AG04450 (cell line): ENCODE results near the gene ANKRD52. TPM values are rescaled to one million over a fixed set of nuclear protein-coding genes. Genes with fewer than 3 reads are reported as not detected.

ENCODE experiments used
- CTCF ChIA-PET: fragments of 300-600, 350-600 bp; formaldehyde crosslinking; extraction: SDS; loops from one replicate; lab custom pipeline; 2022; ENCODE audit warnings: antibody characterized with exemption, inconsistent platforms; lab: Charles Lee
- POLR2A ChIA-PET: fragments of 350-600 bp; formaldehyde crosslinking; extraction: SDS; loops from one replicate; lab custom pipeline; 2021; ENCODE audit warnings: antibody characterized with exemption, inconsistent platforms; lab: Yijun Ruan, JAX
- DNase-seq: peaks from one replicate; pipeline ENCODE4 v3.0.0-alpha.2; 2011; ENCODE audit warnings: low read depth, low spot score
- H3K27ac ChIP-seq: one replicate; pipeline ENCODE4 v1.5.1; 2012; ENCODE audit warnings: low read depth, low read length, control low read depth
- H3K27me3 ChIP-seq: one replicate; pipeline ENCODE4 v1.6.0; 2012; ENCODE audit warnings: low read length; ENCODE audit not compliant: control insufficient read depth, insufficient read depth
- H3K4me3 ChIP-seq: 2 replicates; pipeline ENCODE4 v1.5.1; 2011; ENCODE audit warnings: mild to moderate bottlenecking, low read depth, low read length, control low read depth
- H3K9me3 ChIP-seq: 2 replicates; pipeline ENCODE4 v1.5.1; 2012; ENCODE audit warnings: low read length; ENCODE audit not compliant: control insufficient read depth, insufficient read depth
- polyA plus RNA-seq: library from polyadenylated mRNA; depleted of rRNA; stranded (reverse); fragments of >200 nt; gene quantifications from 2 replicates; pipeline ENCODE4 v1.2.3, GENCODE V29; 2011; rRNA removed
- TF ChIP-seq, protein P1 (sequence below): IDR thresholded peaks from 2 replicates; pipeline ENCODE4 v1.5.1; 2011; ENCODE audit warnings: low read depth, low read length, control low read depth, inconsistent platforms

The ANKRD52 gene
- polyA plus RNA-seq, 1 experiment, result 16.0 TPM

DNA sequence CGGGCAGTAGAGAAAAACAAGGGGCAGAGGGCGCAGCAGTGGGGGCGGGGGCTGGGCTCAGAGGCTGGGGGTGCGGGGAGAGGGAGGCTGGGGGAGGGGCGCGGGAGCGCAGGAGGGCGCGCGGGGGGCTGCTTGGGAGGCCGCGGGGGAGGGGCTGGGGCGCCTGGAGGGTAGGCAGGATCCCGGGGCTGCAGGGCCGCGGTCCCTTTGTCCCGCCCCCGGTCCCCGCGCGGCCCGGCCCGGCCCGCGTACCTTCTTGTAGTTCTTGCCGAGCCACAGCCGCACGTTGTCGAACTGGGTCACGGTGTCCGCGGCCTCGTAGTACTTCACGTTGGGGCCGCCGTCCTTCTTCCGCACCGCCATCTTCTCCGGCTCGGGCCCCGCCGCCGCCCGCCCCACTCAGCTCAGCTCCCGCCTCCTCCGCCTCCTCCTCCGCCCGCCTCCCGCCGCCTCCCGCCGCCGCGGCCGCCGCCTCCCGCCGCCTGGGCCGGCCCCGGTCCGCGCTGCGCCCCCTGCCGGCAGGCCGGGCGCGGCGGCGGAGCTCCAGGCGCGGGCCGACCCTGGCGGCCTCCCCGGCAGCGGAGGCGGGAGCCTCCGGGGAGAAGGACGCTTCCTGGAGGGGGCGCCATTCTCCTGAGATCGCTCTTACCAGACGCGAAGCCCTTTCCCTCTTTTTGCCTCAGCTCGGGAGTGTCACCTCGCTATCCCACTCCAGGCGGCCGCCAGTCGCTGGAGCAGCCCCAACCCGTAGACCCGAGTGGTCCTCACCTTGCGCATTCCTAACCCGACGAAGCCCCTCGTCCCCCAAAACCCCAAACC lies 68.9 kb downstream of the ANKRD52 start, which contains the start of gene SMARCC2:
TSS of gene SMARCC2 (minus strand) at position 385 of the 819 bp plus-strand sequence. CDS start at position 363, 22 bp downstream.
- Histone ChIP-seq H3K4me3 (peak within 1 kb of the TSS; percentile 88), H3K27me3 (no peaks in the 10 kb centered on the region), H3K9me3 (no peaks in the 10 kb centered on the region), H3K27ac (peak within 1 kb of the TSS; percentile 83)
- TF ChIP-seq, protein P1, sequence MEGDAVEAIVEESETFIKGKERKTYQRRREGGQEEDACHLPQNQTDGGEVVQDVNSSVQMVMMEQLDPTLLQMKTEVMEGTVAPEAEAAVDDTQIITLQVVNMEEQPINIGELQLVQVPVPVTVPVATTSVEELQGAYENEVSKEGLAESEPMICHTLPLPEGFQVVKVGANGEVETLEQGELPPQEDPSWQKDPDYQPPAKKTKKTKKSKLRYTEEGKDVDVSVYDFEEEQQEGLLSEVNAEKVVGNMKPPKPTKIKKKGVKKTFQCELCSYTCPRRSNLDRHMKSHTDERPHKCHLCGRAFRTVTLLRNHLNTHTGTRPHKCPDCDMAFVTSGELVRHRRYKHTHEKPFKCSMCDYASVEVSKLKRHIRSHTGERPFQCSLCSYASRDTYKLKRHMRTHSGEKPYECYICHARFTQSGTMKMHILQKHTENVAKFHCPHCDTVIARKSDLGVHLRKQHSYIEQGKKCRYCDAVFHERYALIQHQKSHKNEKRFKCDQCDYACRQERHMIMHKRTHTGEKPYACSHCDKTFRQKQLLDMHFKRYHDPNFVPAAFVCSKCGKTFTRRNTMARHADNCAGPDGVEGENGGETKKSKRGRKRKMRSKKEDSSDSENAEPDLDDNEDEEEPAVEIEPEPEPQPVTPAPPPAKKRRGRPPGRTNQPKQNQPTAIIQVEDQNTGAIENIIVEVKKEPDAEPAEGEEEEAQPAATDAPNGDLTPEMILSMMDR, result peak; percentile 66
- ChIA-PET POLR2A (interaction anchor here (0.6 to 3.3 kb wide), 19 partner anchors 13 to 499 kb away, joined by 3 to 30 read pairs (median 4); partner anchors contain the start of genes CNPY2, ESYT1, MYL6 and PA2G4), CTCF (interaction anchor here (0.5 to 6.2 kb wide), 47 partner anchors 9 to 451 kb away, joined by 3 to 96 read pairs (median 5); partner anchors contain the start of genes COQ10A, ESYT1, MYL6 and RNF41)
- DNase-seq, result peak; percentile 65

DNA sequence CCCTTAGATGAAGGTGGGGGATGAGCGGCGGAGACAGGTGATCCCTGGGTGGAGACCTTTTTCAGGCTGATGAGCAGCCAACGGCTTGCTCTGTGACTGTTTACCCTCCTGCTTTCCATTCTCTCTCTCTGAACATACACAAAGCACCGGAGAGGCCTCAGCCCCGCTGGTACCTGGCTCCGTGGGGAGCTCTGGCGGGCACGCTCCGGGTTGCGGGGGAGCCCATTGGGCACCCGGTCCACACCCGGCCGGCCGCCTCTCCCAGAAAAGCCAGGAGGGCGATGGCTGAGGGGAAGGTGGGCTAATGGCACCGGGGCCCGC lies 69.4 kb downstream of the ANKRD52 start:
- H3K27ac ChIP-seq, result peak overlapping the region; percentile 31
- CTCF ChIA-PET, result interaction anchor here (0.7 to 6.2 kb wide), 23 partner anchors 8 to 138 kb away, joined by 3 to 96 read pairs (median 7); partner anchors contain the start of genes COQ10A, ESYT1, MYL6 and RNF41
- TF ChIP-seq, protein P1, result no peak
- no peaks in the 10 kb centered on the region for H3K9me3 ChIP-seq
- peak overlapping the region; percentile 79 for H3K4me3 ChIP-seq
- POLR2A ChIA-PET, result interaction anchor here (0.6 to 3.3 kb wide), 8 partner anchors 12 to 171 kb away, joined by 3 to 30 read pairs (median 4); partner anchors contain the start of genes PA2G4, RNF41, RPL41 and STAT2
- H3K27me3 ChIP-seq, result no peaks in the 10 kb centered on the region
- DNase-seq, result no peak

DNA sequence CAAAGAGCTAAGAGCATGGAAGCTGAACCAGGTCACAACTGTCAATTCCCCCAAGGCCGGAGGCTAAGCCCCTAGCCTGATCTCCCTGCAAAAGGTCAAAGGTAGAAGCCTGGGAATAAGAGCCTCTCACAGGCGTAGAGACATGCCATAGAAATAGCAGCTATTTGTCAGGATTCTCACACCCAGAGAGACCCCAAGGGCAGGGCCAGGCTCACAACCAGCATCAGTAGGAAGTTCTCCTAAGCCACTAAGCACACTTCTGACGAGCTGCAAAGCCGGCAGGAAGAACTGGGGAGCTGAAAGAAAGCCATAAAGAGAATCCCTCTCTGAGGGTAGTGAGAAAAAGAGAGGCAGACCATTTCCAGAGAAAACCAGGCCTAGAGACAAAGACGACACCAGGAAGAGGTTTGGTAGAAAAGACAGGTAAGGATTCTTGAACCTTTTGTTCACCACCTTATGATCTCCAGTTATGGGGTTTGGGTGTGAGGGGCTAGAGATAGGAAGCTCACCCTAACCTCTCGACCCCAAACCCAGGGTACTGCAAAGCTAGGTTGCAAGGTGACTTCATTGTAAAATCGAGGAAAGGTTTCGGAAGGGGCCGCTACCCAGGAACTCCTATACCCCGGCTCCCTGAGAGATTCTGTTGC lies 69.9 kb downstream of the ANKRD52 start:
- H3K27me3 ChIP-seq, result no peaks in the 10 kb centered on the region
- DNase-seq, result no peak
- H3K27ac ChIP-seq, result peak overlapping the region; percentile 31
- ChIA-PET POLR2A (interaction anchor here (0.9 to 3.3 kb wide), 5 partner anchors 9 to 71 kb away, joined by 3 to 30 read pairs (median 4); partner anchors contain the start of genes RNF41, RPL41 and ZC3H10), CTCF (interaction anchor here (1.4 to 6.2 kb wide), 10 partner anchors 8 to 69 kb away, joined by 5 to 96 read pairs (median 13); partner anchors contain the start of genes ESYT1, MYL6, RNF41 and RPL41)
- peak overlapping the region; percentile 79 for H3K4me3 ChIP-seq
- H3K9me3 ChIP-seq, result no peaks in the 10 kb centered on the region
- TF ChIP-seq, protein P1, result no peak

Other genes starting within 250 kb of the ANKRD52 start
- 3.9 and 4.7 TPM in 2 replicates for gene IKZF4, start 237.3 kb downstream of the ANKRD52 start, polyA plus RNA-seq
- gene RPS26, start 216.5 kb downstream of the ANKRD52 start, polyA plus RNA-seq, result 348 and 382 TPM in 2 replicates
- 1.7 and 2.1 TPM in 2 replicates for gene ERBB3, start 178.2 kb downstream of the ANKRD52 start, polyA plus RNA-seq
- gene PA2G4, start 153.8 kb downstream of the ANKRD52 start, polyA plus RNA-seq, result 169 and 223 TPM in 2 replicates
- gene RPL41, start 141.8 kb downstream of the ANKRD52 start, polyA plus RNA-seq, result 7,461 and 7,686 TPM in 2 replicates
- gene ZC3H10, start 140.1 kb downstream of the ANKRD52 start, polyA plus RNA-seq, result 1.5 and 1.9 TPM in 2 replicates
- 127 and 140 TPM in 2 replicates for gene ESYT1, start 130.1 kb downstream of the ANKRD52 start, polyA plus RNA-seq
- gene MYL6B, start 105.8 kb downstream of the ANKRD52 start, polyA plus RNA-seq, result 118 and 124 TPM in 2 replicates
- gene MYL6, start 100.0 kb downstream of the ANKRD52 start, polyA plus RNA-seq, result 5,661 and 5,957 TPM in 2 replicates
- gene SMARCC2, start 68.9 kb downstream of the ANKRD52 start, polyA plus RNA-seq, result 90.2 and 101 TPM in 2 replicates
- gene RNF41, start 36.5 kb downstream of the ANKRD52 start, polyA plus RNA-seq, result 97.2 and 123 TPM in 2 replicates
- 46.9 and 52.5 TPM in 2 replicates for gene NABP2, start 34.0 kb downstream of the ANKRD52 start, polyA plus RNA-seq
- gene SLC39A5, start 28.3 kb downstream of the ANKRD52 start, polyA plus RNA-seq, result not detected in 2 replicates
- gene COQ10A, start 8.6 kb upstream of the ANKRD52 start, polyA plus RNA-seq, result 12.1 and 15.6 TPM in 2 replicates
- 167 and 173 TPM in 2 replicates for gene CS, start 41.9 kb upstream of the ANKRD52 start, polyA plus RNA-seq
- gene CNPY2, start 57.6 kb upstream of the ANKRD52 start, polyA plus RNA-seq, result 186 and 194 TPM in 2 replicates
- 18.5 and 22.2 TPM in 2 replicates for gene PAN2, start 75.6 kb upstream of the ANKRD52 start, polyA plus RNA-seq
- 0.19 TPM in 1 of 2 replicates, not detected in the other for gene IL23A, start 80.5 kb upstream of the ANKRD52 start, polyA plus RNA-seq
- gene STAT2, start 101.7 kb upstream of the ANKRD52 start, polyA plus RNA-seq, result 179 and 193 TPM in 2 replicates
- gene APOF, start 104.5 kb upstream of the ANKRD52 start, polyA plus RNA-seq, result not detected in 2 replicates
- gene TIMELESS, start 191.0 kb upstream of the ANKRD52 start, polyA plus RNA-seq, result 2.0 and 3.3 TPM in 2 replicates
- gene MIP, start 196.3 kb upstream of the ANKRD52 start, polyA plus RNA-seq, result not detected in 2 replicates
- 2.0 TPM in 2 replicates for gene SPRYD4, start 210.2 kb upstream of the ANKRD52 start, polyA plus RNA-seq
- gene GLS2, start 229.8 kb upstream of the ANKRD52 start, polyA plus RNA-seq, result 0.10 and 0.12 TPM in 2 replicates